Tibial nerve (tissue), 4 donors: ENCODE results near the gene TBC1D9.

Experiments
- EP300 ChIP-seq, 2 donors: sonication (generic); formaldehyde crosslinking; IDR thresholded peaks; one replicate each; pipeline ENCODE4 v1.6.1; 2017; ENCODE audit warnings: antibody characterized with exemption in 2 of 2, mild to moderate bottlenecking in 1 of 2
- TF ChIP-seq, protein P1 (sequence below), 5 experiments: fragments of 200-600 bp in 3 of 5; fragments of 450-650 bp in 2 of 5; sonication (generic) in 3 of 5; IDR thresholded peaks; one replicate each; pipeline ENCODE4 v1.5.1; 2016 to 2019; ENCODE audit warnings: antibody characterized with exemption in 5 of 5, mild to moderate bottlenecking in 3 of 5, moderate library complexity in 2 of 5

DNA sequence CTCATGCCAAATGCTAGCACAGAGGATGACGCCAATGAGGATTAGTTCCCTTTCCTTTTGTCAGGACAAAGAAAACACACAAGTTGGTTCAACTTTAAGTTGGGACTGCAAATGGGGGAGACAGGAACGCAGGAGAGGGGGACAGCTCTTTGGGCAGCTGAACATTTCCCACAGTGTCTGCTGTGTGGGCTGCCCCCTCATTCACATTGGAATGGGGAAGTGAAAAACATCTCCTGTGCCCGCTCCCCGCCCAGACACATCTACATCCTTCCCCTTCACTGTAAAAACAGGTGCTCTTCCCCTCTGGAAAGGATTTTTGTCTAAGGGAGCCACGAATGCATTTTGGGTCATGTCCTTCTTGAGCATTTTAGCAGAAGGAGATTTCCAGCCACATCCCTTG, 44.5 kb upstream of the TBC1D9 start:
- TF ChIP-seq, protein P1, sequence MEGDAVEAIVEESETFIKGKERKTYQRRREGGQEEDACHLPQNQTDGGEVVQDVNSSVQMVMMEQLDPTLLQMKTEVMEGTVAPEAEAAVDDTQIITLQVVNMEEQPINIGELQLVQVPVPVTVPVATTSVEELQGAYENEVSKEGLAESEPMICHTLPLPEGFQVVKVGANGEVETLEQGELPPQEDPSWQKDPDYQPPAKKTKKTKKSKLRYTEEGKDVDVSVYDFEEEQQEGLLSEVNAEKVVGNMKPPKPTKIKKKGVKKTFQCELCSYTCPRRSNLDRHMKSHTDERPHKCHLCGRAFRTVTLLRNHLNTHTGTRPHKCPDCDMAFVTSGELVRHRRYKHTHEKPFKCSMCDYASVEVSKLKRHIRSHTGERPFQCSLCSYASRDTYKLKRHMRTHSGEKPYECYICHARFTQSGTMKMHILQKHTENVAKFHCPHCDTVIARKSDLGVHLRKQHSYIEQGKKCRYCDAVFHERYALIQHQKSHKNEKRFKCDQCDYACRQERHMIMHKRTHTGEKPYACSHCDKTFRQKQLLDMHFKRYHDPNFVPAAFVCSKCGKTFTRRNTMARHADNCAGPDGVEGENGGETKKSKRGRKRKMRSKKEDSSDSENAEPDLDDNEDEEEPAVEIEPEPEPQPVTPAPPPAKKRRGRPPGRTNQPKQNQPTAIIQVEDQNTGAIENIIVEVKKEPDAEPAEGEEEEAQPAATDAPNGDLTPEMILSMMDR (IDR thresholded peaks at IDR 0.05) = no peak
- no peak for TF ChIP-seq EP300 (IDR thresholded peaks at IDR 0.05)
